IPS-NIHi7 (cell line): ENCODE measurements around the gene IL10RA.

Experiments used
- DNase-seq: peaks from one replicate; pipeline ENCODE4 v3.0.0; 2012; ENCODE audit warnings: mixed read lengths; ENCODE audit errors: extremely low spot score

IL10RA gene

GRCh38 chr11:117992136-117992535 lies 5.9 kb downstream of the IL10RA start:
- DNase-seq, result no peak

- DNase-seq, result no peak
These were observed 6.4 kb downstream of the IL10RA start for GRCh38 chr11:117992620-117993019.

- DNase-seq, result no peak
These were observed 8.0 kb downstream of the IL10RA start for GRCh38 chr11:117993988-117994745.

DNA sequence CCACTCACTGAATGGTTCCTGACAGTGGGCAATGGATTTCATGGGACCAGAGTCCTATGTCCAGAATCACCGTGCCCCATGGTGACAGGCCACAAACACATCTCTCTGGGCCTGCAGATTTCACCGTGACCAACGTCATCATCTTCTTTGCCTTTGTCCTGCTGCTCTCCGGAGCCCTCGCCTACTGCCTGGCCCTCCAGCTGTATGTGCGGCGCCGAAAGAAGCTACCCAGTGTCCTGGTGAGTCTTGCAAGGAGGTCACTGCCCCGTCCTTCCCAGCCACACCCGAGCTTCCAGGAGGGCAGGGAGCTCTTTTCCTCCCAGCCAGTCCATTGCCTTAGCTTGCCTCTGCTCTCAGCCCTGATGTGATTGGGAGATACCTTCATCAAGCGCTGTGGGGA lies 9.3 kb downstream of the IL10RA start:
- no peak for DNase-seq

DNA sequence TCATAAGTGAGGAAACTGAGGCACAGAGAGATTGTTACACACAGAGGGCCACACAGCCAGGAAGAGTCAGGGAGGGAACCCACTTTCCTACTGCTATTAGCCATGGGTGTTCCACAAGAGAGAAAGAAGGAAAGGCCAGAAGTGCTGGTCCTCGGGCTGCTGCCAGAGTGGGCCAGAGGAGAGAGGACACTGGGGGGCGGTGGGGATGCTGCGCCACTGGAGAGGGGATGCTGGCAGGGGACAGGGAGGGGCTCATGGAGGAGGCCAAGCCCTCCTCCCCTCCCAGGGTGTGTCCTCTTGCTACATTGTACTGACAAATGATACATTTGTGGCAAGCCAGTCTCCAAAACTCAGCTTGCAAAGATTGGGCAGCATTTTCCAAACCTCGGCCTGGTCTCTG lies 9.9 kb downstream of the IL10RA start:
- no peak for DNase-seq

DNA sequence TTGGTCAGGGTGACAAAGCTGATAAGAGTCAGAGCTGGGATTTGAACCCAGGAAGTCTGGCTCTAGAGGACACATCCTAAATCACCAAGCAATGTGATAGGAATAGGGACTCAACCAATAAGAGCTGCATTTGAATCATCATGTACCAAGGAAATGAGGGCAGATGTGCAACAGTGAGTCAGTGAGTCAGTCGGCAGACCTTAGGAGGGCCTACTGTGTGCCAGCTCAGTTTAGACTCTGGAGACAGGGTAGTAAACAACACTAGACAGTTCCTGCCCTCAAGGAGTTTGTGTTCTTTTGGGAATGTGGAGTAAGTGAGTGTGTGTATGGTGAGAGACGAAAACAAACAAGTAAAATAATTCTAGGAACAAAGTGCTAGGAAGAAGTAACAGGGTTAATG lies 11.2 kb downstream of the IL10RA start:
- no peak for DNase-seq

DNA sequence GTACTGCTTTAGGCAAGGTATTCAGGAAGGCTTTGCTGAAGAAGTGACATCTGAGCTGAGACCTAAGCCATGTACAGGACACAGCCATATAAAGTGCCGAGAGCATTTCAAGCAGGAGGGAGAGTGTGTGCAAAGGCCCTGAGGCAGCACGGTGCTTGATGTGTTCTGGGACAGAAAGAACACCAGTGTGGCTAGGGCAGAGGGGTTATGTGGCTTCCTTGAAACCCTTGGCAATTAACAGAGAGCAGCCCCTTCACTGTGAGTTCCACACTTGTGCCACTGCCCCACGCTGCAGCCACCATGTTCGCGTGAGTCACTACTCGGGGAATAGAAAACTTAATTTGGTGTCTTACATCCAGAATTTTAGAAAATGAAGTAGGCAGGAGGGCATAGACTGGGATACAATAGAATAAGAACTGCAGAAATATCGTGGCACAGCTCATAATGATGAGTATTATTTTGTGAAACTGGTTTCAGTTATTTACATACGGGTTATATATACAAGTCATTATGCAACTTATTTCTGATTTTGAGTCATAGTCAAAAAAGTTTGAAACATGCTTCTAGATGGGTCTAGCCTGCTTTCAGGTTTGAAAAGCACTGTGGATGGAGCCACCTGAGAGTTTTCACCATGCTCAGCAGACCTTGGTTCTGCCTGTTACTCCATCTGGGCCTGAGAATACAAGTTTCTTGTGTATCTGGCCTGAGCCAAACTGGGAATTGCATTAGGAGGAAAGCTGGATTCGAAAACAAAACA lies 11.8 kb downstream of the IL10RA start:
- no peak for DNase-seq

GRCh38 chr11:117998664-117999353 lies 12.6 kb downstream of the IL10RA start:
- DNase-seq, result no peak

DNA sequence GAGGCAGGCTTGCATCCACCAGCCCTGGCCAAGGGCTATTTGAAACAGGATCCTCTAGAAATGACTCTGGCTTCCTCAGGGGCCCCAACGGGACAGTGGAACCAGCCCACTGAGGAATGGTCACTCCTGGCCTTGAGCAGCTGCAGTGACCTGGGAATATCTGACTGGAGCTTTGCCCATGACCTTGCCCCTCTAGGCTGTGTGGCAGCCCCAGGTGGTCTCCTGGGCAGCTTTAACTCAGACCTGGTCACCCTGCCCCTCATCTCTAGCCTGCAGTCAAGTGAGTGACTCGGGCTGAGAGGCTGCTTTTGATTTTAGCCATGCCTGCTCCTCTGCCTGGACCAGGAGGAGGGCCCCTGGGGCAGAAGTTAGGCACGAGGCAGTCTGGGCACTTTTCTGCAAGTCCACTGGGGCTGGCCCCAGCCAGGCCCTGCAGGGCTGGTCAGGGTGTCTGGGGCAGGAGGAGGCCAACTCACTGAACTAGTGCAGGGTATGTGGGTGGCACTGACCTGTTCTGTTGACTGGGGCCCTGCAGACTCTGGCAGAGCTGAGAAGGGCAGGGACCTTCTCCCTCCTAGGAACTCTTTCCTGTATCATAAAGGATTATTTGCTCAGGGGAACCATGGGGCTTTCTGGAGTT lies 13.3 kb downstream of the IL10RA start:
- no peak for DNase-seq

DNA sequence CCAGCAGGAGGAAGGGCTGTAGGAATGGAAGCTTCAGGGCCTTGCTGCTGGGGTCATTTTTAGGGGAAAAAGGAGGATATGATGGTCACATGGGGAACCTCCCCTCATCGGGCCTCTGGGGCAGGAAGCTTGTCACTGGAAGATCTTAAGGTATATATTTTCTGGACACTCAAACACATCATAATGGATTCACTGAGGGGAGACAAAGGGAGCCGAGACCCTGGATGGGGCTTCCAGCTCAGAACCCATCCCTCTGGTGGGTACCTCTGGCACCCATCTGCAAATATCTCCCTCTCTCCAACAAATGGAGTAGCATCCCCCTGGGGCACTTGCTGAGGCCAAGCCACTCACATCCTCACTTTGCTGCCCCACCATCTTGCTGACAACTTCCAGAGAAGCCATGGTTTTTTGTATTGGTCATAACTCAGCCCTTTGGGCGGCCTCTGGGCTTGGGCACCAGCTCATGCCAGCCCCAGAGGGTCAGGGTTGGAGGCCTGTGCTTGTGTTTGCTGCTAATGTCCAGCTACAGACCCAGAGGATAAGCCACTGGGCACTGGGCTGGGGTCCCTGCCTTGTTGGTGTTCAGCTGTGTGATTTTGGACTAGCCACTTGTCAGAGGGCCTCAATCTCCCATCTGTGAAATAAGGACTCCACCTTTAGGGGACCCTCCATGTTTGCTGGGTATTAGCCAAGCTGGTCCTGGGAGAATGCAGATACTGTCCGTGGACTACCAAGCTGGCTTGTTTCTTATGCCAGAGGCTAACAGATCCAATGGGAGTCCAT lies 14.1 kb downstream of the IL10RA start:
- DNase-seq, result no peak

GRCh38 chr11:118000850-118001228 lies 14.6 kb downstream of the IL10RA start:
- DNase-seq, result no peak

- DNase-seq, result no peak
These were observed 15.3 kb downstream of the IL10RA start for GRCh38 chr11:118001494-118001971.

DNA sequence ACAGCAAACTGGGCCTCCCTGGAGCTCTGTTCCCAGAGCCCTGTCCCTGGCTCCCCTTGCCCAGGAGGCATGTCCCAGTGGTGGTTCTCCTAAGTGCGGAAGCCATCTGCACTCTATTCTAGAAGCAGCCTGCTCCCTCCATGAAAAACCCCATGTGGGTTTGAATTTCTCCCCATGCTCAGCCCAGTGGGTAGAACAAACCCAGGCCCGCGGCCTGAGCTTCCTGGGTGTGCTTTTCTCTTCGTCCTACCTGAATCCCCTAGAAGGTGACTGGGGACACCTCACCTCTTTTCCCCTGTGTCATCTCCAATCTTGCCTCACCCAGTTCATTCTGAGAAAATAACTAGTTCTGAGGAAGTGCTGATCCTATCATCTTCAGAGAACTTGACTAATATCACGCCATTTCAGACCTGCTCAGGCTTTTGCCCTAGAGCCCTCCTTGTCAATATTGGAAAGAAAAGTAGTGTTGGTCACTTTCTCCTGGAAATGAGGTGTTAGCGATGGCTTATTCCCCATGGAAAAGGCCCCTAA lies 15.9 kb downstream of the IL10RA start:
- DNase-seq, result no peak

DNA sequence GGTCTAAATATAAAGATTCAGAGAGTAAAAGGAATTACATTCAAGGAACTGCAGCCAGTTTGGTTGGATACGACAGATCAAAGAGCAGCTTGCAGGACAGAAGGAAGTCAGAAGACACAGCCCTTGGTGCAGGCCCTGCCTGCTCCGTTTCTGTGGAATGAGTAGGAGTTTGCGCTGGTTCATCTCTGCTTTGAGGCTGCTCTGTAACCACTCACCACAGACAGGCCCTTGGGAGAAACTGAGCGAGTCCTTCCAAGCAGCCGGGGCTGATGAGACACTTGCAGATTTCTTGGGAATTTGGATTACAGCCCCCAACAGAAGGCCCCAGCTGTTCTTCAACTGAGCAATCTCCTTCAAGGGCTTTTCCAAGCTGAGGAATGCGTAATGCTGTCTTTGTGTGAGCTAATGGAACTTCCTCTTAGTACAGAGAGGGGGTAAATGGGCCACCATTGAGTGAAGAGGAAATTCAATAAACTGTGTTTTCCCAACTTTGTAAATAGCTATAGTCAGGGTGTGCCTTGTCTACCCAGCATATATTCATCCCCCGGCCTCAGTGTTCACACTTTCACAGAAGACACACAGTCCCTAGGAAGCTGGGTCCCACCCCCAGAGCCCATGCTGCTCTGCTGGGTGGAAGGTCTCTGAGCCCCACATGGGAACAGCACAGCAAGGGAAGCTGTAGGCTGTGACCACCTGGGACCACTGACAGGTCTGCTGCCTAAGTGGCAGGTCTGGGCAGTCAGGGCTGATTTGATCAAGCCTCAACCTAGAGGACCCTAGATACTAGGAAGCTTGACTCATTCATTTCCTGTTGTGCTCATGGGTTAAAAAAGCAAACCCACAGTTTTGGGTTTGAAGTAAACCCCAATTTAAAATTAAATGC lies 16.6 kb downstream of the IL10RA start:
- peak; percentile 32 for DNase-seq

DNA sequence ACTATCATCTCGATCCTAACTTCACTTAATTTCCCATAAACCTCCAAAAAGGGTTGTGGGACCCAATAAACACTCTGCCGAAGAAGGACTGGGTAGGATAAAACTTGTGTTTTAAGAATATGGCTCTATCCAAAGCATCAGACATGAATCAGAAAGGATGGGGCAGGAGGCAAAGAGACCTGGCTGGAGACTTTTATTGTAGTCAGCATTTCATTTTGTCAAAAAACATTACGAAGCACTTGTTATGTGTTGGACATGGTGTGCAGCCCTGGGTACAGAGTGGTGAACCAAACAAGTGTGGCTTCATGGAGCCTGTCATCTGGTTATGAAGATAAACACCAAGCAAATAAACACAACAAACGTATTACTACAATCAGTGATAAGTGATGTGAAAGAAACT lies 17.3 kb downstream of the IL10RA start:
- DNase-seq, result no peak

DNA sequence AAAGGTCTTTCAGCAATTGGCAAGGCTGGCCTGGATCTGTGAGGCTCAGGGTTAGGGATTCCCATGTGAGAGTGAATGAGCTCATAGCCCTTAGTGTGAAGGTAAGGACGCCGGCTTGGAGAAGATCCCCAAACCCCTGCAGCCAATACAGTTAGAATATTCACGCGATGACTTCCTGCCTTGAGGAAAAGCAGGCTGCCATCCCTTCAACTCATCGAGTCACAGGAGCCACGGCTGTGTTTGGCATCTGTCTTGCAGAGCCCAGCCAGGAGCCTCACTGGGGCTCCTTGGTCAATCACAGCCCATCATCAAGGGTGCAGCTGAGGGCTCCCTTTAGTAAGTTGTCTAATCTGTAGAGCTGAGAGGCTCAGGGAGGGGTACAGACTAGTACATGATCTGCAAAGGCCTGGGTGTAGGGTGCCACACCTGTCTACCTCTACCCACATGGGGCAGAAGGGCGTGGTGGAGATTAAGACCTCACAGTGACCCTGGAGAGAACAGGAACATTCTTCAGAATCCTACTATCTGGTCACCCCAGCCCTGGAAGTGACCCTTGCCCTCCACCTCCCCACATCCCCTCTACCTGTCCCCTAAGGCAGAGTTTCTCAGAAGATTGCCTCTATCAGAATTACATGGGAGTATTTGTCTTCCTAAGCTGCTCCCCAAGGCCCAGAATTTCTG lies 18.5 kb downstream of the IL10RA start:
- no peak for DNase-seq

DNA sequence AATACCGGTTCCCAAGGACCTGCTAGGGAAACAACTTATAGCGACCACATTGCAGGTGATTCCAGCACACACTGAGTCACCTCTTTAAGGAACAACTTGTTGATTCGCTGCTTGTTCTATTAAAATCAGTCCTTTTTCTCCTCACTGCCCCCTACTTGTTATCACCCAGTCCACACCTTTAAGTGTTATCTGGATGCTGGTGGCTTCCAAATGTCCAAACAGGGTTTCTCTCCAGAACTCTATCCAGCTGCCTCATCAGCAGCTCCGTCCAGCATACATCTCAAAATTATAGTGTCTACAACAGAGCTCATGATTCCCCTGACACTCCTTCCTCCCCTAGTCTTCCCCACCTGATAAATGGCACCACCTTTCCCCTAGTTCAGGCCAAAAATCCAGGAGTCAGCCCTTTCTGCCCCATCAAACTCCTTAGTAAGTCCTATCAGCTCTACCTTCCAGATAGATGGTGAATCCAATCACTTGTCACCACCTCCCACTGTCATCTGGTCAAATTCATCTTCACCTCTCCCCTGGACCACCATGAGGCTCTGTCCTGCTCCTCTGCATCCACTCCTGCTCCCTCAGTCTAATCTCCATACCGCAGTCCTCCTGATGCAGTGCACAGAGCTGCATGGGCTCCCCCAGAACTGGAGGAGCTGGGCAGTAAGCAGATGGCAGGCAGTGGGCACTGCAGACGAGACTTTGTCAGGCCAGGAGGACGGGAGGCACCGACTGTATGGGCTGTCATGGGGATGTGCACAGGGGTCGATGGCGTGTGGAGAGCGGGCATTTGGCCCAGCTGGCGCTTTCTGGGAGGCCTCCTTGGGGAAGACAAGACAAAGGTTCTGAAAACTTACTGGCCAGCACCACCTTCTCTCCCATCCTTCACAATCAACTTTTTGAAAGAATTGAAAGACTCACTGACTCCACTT lies 19.3 kb downstream of the IL10RA start:
- DNase-seq, result no peak

DNA sequence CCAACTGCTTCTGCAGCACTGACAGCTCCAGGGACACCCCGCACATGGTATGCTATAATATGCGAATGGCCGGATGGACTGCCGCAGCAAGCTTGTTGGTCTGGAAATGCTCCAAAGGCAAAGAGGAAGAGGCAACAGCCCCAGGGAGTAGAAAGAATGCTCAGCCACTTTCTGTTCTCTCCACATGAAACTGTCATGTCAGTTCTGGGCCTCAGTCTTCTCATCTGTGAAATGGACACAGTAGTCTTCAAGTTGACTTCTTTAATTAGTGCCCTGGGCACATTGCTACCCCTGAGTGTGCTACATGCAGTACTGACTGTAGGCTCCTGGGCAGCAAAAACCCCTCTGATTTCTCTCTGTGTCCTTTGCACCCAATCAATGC lies 19.9 kb downstream of the IL10RA start:
- no peak for DNase-seq
